Transverse colon (tissue), 4 donors: Measurements from ENCODE around the gene SHISA9.

ENCODE experiments used
- CTCF ChIP-seq, 5 experiments: fragments of 200-600 bp in 3 of 5; fragments of 450-650 bp in 2 of 5; sonication (generic) in 3 of 5; IDR thresholded peaks; 1 replicate in 2 of 5; 2 replicates in 3 of 5; pipeline ENCODE4 v1.5.1; 2016 to 2017; ENCODE audit warnings: antibody characterized with exemption in 5 of 5, inconsistent platforms in 3 of 5, mild to moderate bottlenecking in 2 of 5, moderate library complexity in 1 of 5
- EP300 ChIP-seq: sonication (generic); formaldehyde crosslinking; IDR thresholded peaks from one replicate; pipeline ENCODE4 v1.6.1; 2017; ENCODE audit warnings: antibody characterized with exemption, low read depth
- POLR2A ChIP-seq: fragments of 450-650 bp; IDR thresholded peaks from one replicate; pipeline ENCODE4 v1.6.1; 2016; ENCODE audit warnings: antibody characterized with exemption, mild to moderate bottlenecking, moderate library complexity
- POLR2AphosphoS5 ChIP-seq, 3 donors: sonication (generic); formaldehyde crosslinking; IDR thresholded peaks; one replicate each; pipeline ENCODE4 v1.6.1; 2016; ENCODE audit warnings: antibody characterized with exemption in 3 of 3

DNA sequence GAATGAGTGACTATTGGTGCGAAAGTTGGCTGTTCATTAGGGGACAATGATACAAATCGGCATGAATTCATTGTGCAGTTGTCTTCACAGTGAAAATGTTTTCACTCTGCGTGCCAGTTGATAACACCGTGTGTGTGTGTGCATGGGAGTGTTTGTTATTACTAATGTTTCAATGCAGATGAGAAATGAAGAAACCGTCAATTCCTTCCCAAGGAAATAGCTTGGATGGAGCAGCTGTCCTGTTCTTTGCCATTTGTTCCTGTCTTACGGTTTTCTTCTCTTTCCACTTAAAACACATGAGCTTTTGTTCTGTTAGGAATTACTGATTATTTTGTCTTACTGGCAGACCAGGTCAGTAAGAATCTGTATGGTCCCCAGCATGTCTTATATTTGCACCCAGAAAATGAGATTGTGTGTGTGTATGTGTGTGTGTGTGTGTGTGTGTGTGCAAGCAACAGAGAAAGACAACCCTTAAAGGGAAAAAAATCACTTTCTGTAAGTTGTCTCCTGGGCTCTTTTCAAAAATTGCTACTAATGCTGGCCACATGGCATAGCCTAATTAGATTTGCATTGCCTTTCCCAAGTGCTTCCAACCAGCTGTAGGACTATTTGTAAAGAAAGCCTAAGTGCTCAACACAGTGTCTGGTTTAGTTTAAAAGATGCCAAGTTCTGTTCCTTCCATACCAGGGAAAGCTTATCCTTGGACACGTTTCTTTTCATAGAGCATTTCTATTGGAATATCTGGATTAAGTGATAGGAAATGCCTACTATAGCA, 23.8 kb downstream of the SHISA9 start:
- no peak for TF ChIP-seq CTCF (IDR thresholded peaks at IDR 0.05)
- no peak for TF ChIP-seq POLR2AphosphoS5 (IDR thresholded peaks at IDR 0.05)
- no peak for TF ChIP-seq EP300
- TF ChIP-seq POLR2A: no peak
